H1 (cell line): ENCODE results near the gene HOXD12. TPM values are rescaled to one million over a fixed set of nuclear protein-coding genes. Genes with fewer than 3 reads are reported as not detected.
A peak's percentile ranks its signal among the peaks of the same experiment; 100 is the strongest.

Experiments used
- CTCF ChIA-PET: fragments of 300-600 bp; sonication (Branson Sonifier 250); formaldehyde crosslinking; loops from one replicate; lab custom pipeline; 2021; ENCODE audit not compliant: partially characterized antibody; lab: Charles Lee
- POLR2A ChIA-PET: fragments of 300-600 bp; sonication (Branson Sonifier 250); formaldehyde crosslinking; loops from one replicate; lab custom pipeline; 2021; ENCODE audit warnings: inconsistent platforms; ENCODE audit not compliant: partially characterized antibody; lab: Charles Lee
- DNase-seq, 2 experiments: peaks; one replicate each; pipeline versions ENCODE4 v3.0.0 to v3.0.0-alpha.2; 2010 to 2022; ENCODE audit warnings: low spot score in 2 of 2, low read depth in 1 of 2, mixed read lengths in 1 of 2
- FAIRE-seq: peaks from 2 replicates; lab custom pipeline; 2011; peaks lifted over from hg19 to GRCh38; lab: Jason Lieb, UNC
- H2AFZ ChIP-seq: 2 replicates; pipeline ENCODE4 v1.8.1; 2012; ENCODE audit warnings: low read length, inconsistent platforms
- H2AK5ac ChIP-seq: 2 replicates; pipeline ENCODE4 v1.6.1; 2013; ENCODE audit warnings: low read depth, low read length
- H2BK120ac ChIP-seq: replicated peaks from 2 replicates; pipeline ENCODE3; 2013; ENCODE audit warnings: low read depth, low read length, inconsistent platforms
- H2BK12ac ChIP-seq: 2 replicates; pipeline ENCODE4 v1.6.1; 2013; ENCODE audit warnings: low read depth, low read length
- H2BK15ac ChIP-seq: 2 replicates; pipeline ENCODE4 v1.6.1; 2013; ENCODE audit warnings: low read length
- H2BK20ac ChIP-seq: 2 replicates; pipeline ENCODE4 v1.6.1; 2013; ENCODE audit warnings: low read length
- H2BK5ac ChIP-seq: 2 replicates; pipeline ENCODE4 v1.6.1; 2013; ENCODE audit warnings: low read depth, low read length
- H3K14ac ChIP-seq: 2 replicates; pipeline ENCODE4 v1.6.1; 2013; ENCODE audit warnings: inconsistent platforms; ENCODE audit not compliant: insufficient read length
- H3K18ac ChIP-seq: 2 replicates; pipeline ENCODE4 v1.6.1; 2013; ENCODE audit warnings: low read length; ENCODE audit errors: extremely low read depth
- H3K23ac ChIP-seq: 2 replicates; pipeline ENCODE4 v1.6.1; 2013; ENCODE audit warnings: inconsistent platforms; ENCODE audit not compliant: insufficient read length
- H3K23me2 ChIP-seq: 2 replicates; pipeline ENCODE4 v1.6.1; 2013; ENCODE audit warnings: low read depth, low read length
- H3K27ac ChIP-seq: 2 replicates; pipeline ENCODE4 v1.6.1; 2011; ENCODE audit warnings: low read depth, low read length, inconsistent platforms
- H3K27me3 ChIP-seq, 4 experiments: replicated peaks in 1 of 4; 1 replicate in 1 of 4; 2 replicates in 3 of 4; pipeline versions ENCODE4 v1.6.1 to v1.8.1; 2011 to 2013; ENCODE audit warnings: low read length in 3 of 4, mild to moderate bottlenecking in 3 of 4, inconsistent platforms in 2 of 4, mixed read lengths in 2 of 4, moderate library complexity in 1 of 4; ENCODE audit not compliant: control insufficient read depth in 3 of 4, insufficient read depth in 3 of 4; ENCODE audit errors: extremely low read depth in 1 of 4
- H3K36me3 ChIP-seq, 4 experiments: 2 replicates each; pipeline versions ENCODE4 v1.6.1 to v1.8.1; 2011 to 2013; ENCODE audit warnings: mild to moderate bottlenecking in 4 of 4, low read length in 3 of 4, moderate library complexity in 2 of 4, control low read depth in 1 of 4, inconsistent platforms in 1 of 4; ENCODE audit not compliant: insufficient read depth in 4 of 4, control insufficient read depth in 2 of 4
- H3K4ac ChIP-seq: replicated peaks from 2 replicates; pipeline ENCODE3; 2013; ENCODE audit warnings: low read length, low read depth, mixed read lengths, inconsistent platforms; ENCODE audit not compliant: insufficient read length
- H3K4me1 ChIP-seq, 4 experiments: replicated peaks in 1 of 4; 1 replicate in 1 of 4; 2 replicates in 3 of 4; pipeline versions ENCODE4 v1.6.1 to v1.8.1; 2011 to 2013; ENCODE audit warnings: low read length in 3 of 4, inconsistent platforms in 2 of 4, mixed read lengths in 1 of 4; ENCODE audit not compliant: insufficient read depth in 4 of 4, control insufficient read depth in 3 of 4
- H3K4me2 ChIP-seq, 2 experiments: 2 replicates each; pipeline versions ENCODE4 v1.6.1 to v1.8.1; 2011 to 2013; ENCODE audit warnings: low read depth in 2 of 2, low read length in 2 of 2, control low read depth in 1 of 2, inconsistent platforms in 1 of 2, mild to moderate bottlenecking in 1 of 2; ENCODE audit not compliant: insufficient read depth in 1 of 2
- H3K4me3 ChIP-seq, 4 experiments: fragments of 200-600, 300-600 bp in 1 of 4; sonication (generic), shearing (Covaris generic), sonication (Bioruptor Twin) in 1 of 4; 2 replicates each; pipeline versions ENCODE4 v1.5.1 to v1.8.1; 2011 to 2016; ENCODE audit warnings: low read length in 4 of 4, low read depth in 3 of 4, control low read depth in 2 of 4, inconsistent platforms in 2 of 4, mild to moderate bottlenecking in 2 of 4, mixed read lengths in 1 of 4, moderate library complexity in 1 of 4; ENCODE audit not compliant: insufficient read depth in 2 of 4; ENCODE audit errors: extremely low read depth in 1 of 4
- H3K56ac ChIP-seq: replicated peaks from 2 replicates; pipeline ENCODE3; 2013; ENCODE audit warnings: low read depth, mild to moderate bottlenecking, mixed read lengths, low read length, inconsistent platforms; ENCODE audit not compliant: insufficient read length
- H3K79me1 ChIP-seq: 2 replicates; pipeline ENCODE4 v1.6.1; 2013; ENCODE audit warnings: low read depth, low read length, control low read depth
- H3K79me2 ChIP-seq, 2 experiments: 2 replicates each; pipeline versions ENCODE4 v1.6.1 to v1.8.1; 2012 to 2013; ENCODE audit warnings: low read length in 2 of 2, mild to moderate bottlenecking in 2 of 2, inconsistent platforms in 1 of 2; ENCODE audit not compliant: insufficient read depth in 2 of 2, control insufficient read depth in 1 of 2
- H3K9ac ChIP-seq, 4 experiments: replicated peaks in 1 of 4; 1 replicate in 1 of 4; 2 replicates in 3 of 4; pipeline versions ENCODE4 v1.6.1 to v1.8.1; 2011 to 2013; ENCODE audit warnings: low read depth in 3 of 4, low read length in 3 of 4, control low read depth in 2 of 4, mild to moderate bottlenecking in 2 of 4, moderate library complexity in 2 of 4, inconsistent platforms in 1 of 4; ENCODE audit errors: extremely low read depth in 1 of 4
- H3K9me3 ChIP-seq, 2 experiments: 2 replicates each; pipeline versions ENCODE4 v1.6.1 to v1.8.1; 2012 to 2013; ENCODE audit warnings: mild to moderate bottlenecking in 2 of 2, moderate library complexity in 2 of 2, control low read depth in 1 of 2, inconsistent platforms in 1 of 2, low read depth in 1 of 2, low read length in 1 of 2, mixed read lengths in 1 of 2; ENCODE audit not compliant: insufficient read depth in 2 of 2
- H4K20me1 ChIP-seq, 2 experiments: replicated peaks in 1 of 2; 2 replicates each; pipeline versions ENCODE3 to v1.8.1; 2011 to 2013; ENCODE audit warnings: inconsistent platforms in 2 of 2, low read length in 2 of 2, mild to moderate bottlenecking in 1 of 2; ENCODE audit not compliant: insufficient read depth in 2 of 2, control insufficient read depth in 1 of 2
- H4K5ac ChIP-seq: 2 replicates; pipeline ENCODE4 v1.6.1; 2013; ENCODE audit warnings: low read length, low read depth, mixed read lengths, inconsistent platforms; ENCODE audit not compliant: insufficient read length
- H4K8ac ChIP-seq: 2 replicates; pipeline ENCODE4 v1.8.0; 2013; ENCODE audit warnings: mild to moderate bottlenecking, moderate library complexity, low read length, inconsistent platforms; ENCODE audit not compliant: insufficient read depth; ENCODE audit errors: extremely low read depth
- H4K91ac ChIP-seq: replicated peaks from 2 replicates; pipeline ENCODE3; 2013; ENCODE audit warnings: low read length, mixed read lengths, inconsistent platforms; ENCODE audit not compliant: insufficient read length
- CBX8 ChIP-seq: fragments of 300-800, 300-1000 bp; sonication (generic); IDR thresholded peaks from 2 replicates; pipeline ENCODE4 v1.7.1; 2016; ENCODE audit warnings: low read depth, low read length, borderline replicate concordance
- CHD2 ChIP-seq: IDR thresholded peaks from 2 replicates; pipeline ENCODE4 v1.6.1; 2012; ENCODE audit warnings: low read length, improper control_type of control experiment
- EZH2 ChIP-seq: fragments of 200-600 bp; sonication (generic); IDR thresholded peaks from 2 replicates; pipeline ENCODE4 v1.7.1; 2012; ENCODE audit warnings: low read depth, mild to moderate bottlenecking, moderate library complexity, low read length, inconsistent platforms; ENCODE audit not compliant: severe bottlenecking
- HDAC2 ChIP-seq, 2 experiments: fragments of 300-600 bp in 1 of 2; sonication (generic) in 1 of 2; IDR thresholded peaks; 2 replicates each; pipeline ENCODE4 v1.6.1; 2011 to 2012; ENCODE audit warnings: low read depth in 2 of 2, low read length in 2 of 2, mild to moderate bottlenecking in 2 of 2, moderate library complexity in 2 of 2, borderline replicate concordance in 1 of 2, inconsistent platforms in 1 of 2
- RBBP5 ChIP-seq: IDR thresholded peaks from 2 replicates; pipeline ENCODE4 v1.7.1; 2012; ENCODE audit warnings: low read depth, mild to moderate bottlenecking, inconsistent platforms, low read length, moderate library complexity, borderline replicate concordance
- RNF2 ChIP-seq: fragments of 200-900, 300-1000 bp; sonication (generic); IDR thresholded peaks from 2 replicates; pipeline ENCODE4 v1.7.1; 2016; ENCODE audit warnings: borderline replicate concordance, low read depth, mild to moderate bottlenecking, antibody characterized with exemption, low read length; ENCODE audit not compliant: poor library complexity, severe bottlenecking; ENCODE audit errors: missing control alignments
- SUZ12 ChIP-seq: fragments of 200-600 bp; sonication (generic); IDR thresholded peaks from 2 replicates; pipeline ENCODE4 v1.6.1; 2012; ENCODE audit warnings: mild to moderate bottlenecking, inconsistent platforms, low read length, moderate library complexity, mixed read lengths
- WGBS, 2 experiments: shearing (Covaris generic) in 1 of 2; methylation state at CpG; one replicate each; pipeline versions ENCODE4 v1.1.6 to v1.1.7; 2013 to 2015; ENCODE audit warnings: low lambda C conversion rate in 2 of 2, mixed read lengths in 2 of 2, inconsistent platforms in 1 of 2, low coverage in 1 of 2, missing lambda C conversion rate in 1 of 2; ENCODE audit not compliant: insufficient replicate concordance in 2 of 2, insufficient coverage in 1 of 2, insufficient read length in 1 of 2; ENCODE audit errors: extremely low coverage in 1 of 2, missing lambda C conversion rate in 1 of 2; 5-methylcytosine and 5-hydroxymethylcytosine counted together
- polyA plus RNA-seq, 7 experiments: library from polyadenylated mRNA; depleted of rRNA in 3 of 7; stranded (reverse) in 5 of 7; unstranded in 2 of 7; fragments of >200 nt in 5 of 7; fragments of 200-250 nt in 2 of 7; gene quantifications; 1 replicate in 5 of 7; 2 replicates in 1 of 7; 4 replicates in 1 of 7; pipeline versions ENCODE4 v1.2.1 to v1.2.3, GENCODE V29; 2011 to 2013; ENCODE audit warnings: missing spikeins in 2 of 7, mixed read lengths in 2 of 7
- total RNA-seq: library from RNA; stranded (reverse); fragmentation: NEBNext Ultra II Directional; extraction: Animal tissue kit (Norgen Biotek cat#: 25700); gene quantifications from 2 replicates; pipeline ENCODE4 v1.2.1, GENCODE V29; 2021

HOXD12 gene
- total and polyA plus RNA-seq, 2 of the 8 experiments (the other 6 are each of a cell fraction or from before 2014, with no cell fraction given), result not detected

DNA sequence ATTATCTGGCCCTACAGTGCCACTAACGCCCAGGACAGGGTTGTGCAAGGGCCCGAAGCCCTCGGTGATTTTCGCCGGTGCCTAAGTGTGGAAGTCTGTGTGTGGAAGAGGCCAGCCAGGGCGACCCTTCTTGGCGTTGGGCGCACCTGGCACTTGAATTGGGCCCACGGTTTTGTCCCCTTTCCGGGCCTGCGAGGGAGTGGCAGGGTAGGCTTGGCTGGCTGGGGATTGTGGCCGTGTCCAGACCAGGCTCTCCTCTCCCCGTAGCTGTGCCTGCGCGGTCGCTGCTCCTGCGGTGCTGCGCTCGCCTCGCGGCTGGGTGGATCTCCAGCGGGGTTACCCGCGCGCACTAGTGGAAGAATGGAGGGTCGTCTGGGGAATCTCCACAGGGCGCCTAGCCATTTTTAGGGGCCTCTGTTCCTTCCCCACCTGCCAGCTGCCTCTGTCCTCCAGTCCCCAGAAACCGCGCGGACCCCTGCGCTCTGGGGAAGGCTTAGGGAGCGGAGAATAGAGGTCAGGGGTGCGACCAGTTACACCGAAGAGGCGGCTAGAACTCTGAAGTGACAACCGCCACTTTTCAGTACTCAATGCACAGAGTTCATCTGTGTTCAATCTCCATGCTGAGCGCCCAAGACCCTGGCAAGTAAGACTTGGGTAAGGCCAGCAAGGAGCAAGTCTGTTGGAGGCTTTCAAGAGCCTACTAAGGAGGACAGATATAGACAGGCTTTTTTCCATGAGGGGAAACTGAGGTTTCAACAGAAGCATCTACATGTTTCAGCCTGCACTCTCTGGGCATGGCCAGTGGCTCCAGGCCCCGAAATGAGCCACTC is 31.8 kb upstream of the HOXD12 start:
- Histone ChIP-seq H3K23ac (no peak overlapping the region), H4K5ac (no peak overlapping the region), H2AFZ (no peak overlapping the region), H3K79me1 (no peaks in the 10 kb centered on the region), H3K9me3 (no peaks in the 10 kb centered on the region), H3K4ac (no peak overlapping the region), H3K4me3 (peak overlapping the region in 2 of 4 experiments; percentile 14 to 54; a peak in 3 of 8 replicates), H4K8ac (no peak overlapping the region), H3K9ac (no peak overlapping the region), H3K23me2 (no peaks in the 10 kb centered on the region; the same call in 1 of the 2 replicates), H2BK15ac (peak overlapping the region; percentile 29; the same call in 1 of the 2 replicates), H3K14ac (no peak overlapping the region), H3K79me2 (no peaks in the 10 kb centered on the region), H2BK5ac (no peak overlapping the region), H3K27ac (no peak overlapping the region), H2BK12ac (0 out of 2 replicates have a peak overlapping the region, but pooled peaks have one; percentile 19), H2AK5ac (no peak overlapping the region), H2BK20ac (no peak overlapping the region), H2BK120ac (no peak overlapping the region), H3K56ac (no peak overlapping the region), H3K4me1 (peaks cover 0 to 20% (median 11%) of the 10 kb centered on the region in 4 experiments; a peak in 4 of 7 replicates), H4K20me1 (peaks cover 7 to 16% of the 10 kb centered on the region in 2 experiments), H3K4me2 (peak overlapping the region; percentile 53 to 75), H3K18ac (no peak overlapping the region), H3K27me3 (peaks cover 77 to 88% (median 81%) of the 10 kb centered on the region in 4 experiments), H3K36me3 (peaks cover 0 to 4% (median 0%) of the 10 kb centered on the region in 4 experiments; a peak in 1 of 8 replicates), H4K91ac (no peak overlapping the region)
- DNase-seq (peak in 1 of 2 experiments; percentile 58), FAIRE-seq (no peak)
- POLR2A ChIA-PET, result no interaction called here
- 9% methylated on average over 38 of the region's 38 CpGs; no CpG with 5 or more reads in 1 of the 2 experiments for WGBS, 2 experiments
- CTCF ChIA-PET, result interaction anchor here (0.9 kb wide), 1 partner anchor 697 kb away, joined by 3 read pairs; no protein-coding TSS in a partner anchor
- TF ChIP-seq RNF2 (peak; percentile 18), CHD2 (no peak), HDAC2 (IDR thresholded peaks at IDR 0.05; ENCODE audit: borderline replicate concordance in 1 of 2, low read depth in 2 of 2, low read length in 2 of 2) (no peak), CBX8 (peak; percentile 61; the same call in 1 of the 2 replicates), SUZ12 (peak; percentile 82; the same call in 1 of the 2 replicates), RBBP5 (peak; percentile 15; the same call in 1 of the 2 replicates), EZH2 (peak; percentile 94)
